Measurements from ENCODE around the gene BACH2. TPM values are rescaled to one million over a fixed set of nuclear protein-coding genes. Genes with fewer than 3 reads are reported as not detected.

The BACH2 gene
- total RNA-seq, 1 donor: 0.27 TPM

- DNase-seq (ENCODE audit: low read depth): no peak
- no peak overlapping the region for H3K4me3 ChIP-seq (ENCODE audit: low read depth, low read length)
- no peak for TF ChIP-seq CTCF (IDR thresholded peaks at IDR 0.05; ENCODE audit: insufficient read depth, low read length)
Measured at GRCh38 chr6:90192857-90193256, 103.8 kb downstream of the BACH2 start.

- H3K4me3 ChIP-seq (ENCODE audit: low read depth, low read length): no peak overlapping the region
- TF ChIP-seq CTCF (IDR thresholded peaks at IDR 0.05; ENCODE audit: insufficient read depth, low read length): no peak
- no peak for DNase-seq (ENCODE audit: low read depth)
Measured at GRCh38 chr6:90190752-90191395, 105.8 kb downstream of the BACH2 start.

GRCh38 chr6:90190131-90190530 is 106.5 kb downstream of the BACH2 start:
- H3K4me3 ChIP-seq (ENCODE audit: low read depth, low read length): no peak overlapping the region
- no peak for DNase-seq (ENCODE audit: low read depth)
- no peak for TF ChIP-seq CTCF (IDR thresholded peaks at IDR 0.05; ENCODE audit: insufficient read depth, low read length)

- no peak for TF ChIP-seq CTCF (IDR thresholded peaks at IDR 0.05; ENCODE audit: insufficient read depth, low read length)
- no peak for DNase-seq (ENCODE audit: low read depth)
Measured at GRCh38 chr6:90187437-90188121, 109.1 kb downstream of the BACH2 start.

GRCh38 chr6:90186637-90187371 is 109.8 kb downstream of the BACH2 start:
- no peak overlapping the region for H3K4me3 ChIP-seq (ENCODE audit: low read depth, low read length)
- no peak for TF ChIP-seq CTCF (IDR thresholded peaks at IDR 0.05; ENCODE audit: insufficient read depth, low read length)
- no peak for DNase-seq (ENCODE audit: low read depth)

More at GRCh38 chr6:90187437-90188121, 109.1 kb downstream of the BACH2 start:
- no peak overlapping the region for H3K4me3 ChIP-seq (ENCODE audit: low read depth, low read length)

GRCh38 chr6:90186026-90186425 is 110.6 kb downstream of the BACH2 start:
- no peak overlapping the region for H3K4me3 ChIP-seq (ENCODE audit: low read depth, low read length)
- TF ChIP-seq CTCF (IDR thresholded peaks at IDR 0.05; ENCODE audit: insufficient read depth, low read length): no peak
- DNase-seq (ENCODE audit: low read depth): no peak
